GM12864 (cell line): Measurements from ENCODE around the gene SORBS1.

Experiments
- DNase-seq: peaks from one replicate; pipeline ENCODE4 v3.0.0-alpha.2; 2011; ENCODE audit warnings: low read depth
- H3K4me3 ChIP-seq: 2 replicates; pipeline ENCODE4 v1.5.1; 2011; ENCODE audit warnings: mild to moderate bottlenecking, low read depth, low read length, control low read depth
- TF ChIP-seq, protein P1 (sequence below): IDR thresholded peaks from 2 replicates; pipeline ENCODE4 v1.5.1; 2011; ENCODE audit warnings: low read depth, mild to moderate bottlenecking, moderate library complexity, low read length, control low read depth, inconsistent platforms; ENCODE audit errors: missing control alignments

The SORBS1 gene

DNA sequence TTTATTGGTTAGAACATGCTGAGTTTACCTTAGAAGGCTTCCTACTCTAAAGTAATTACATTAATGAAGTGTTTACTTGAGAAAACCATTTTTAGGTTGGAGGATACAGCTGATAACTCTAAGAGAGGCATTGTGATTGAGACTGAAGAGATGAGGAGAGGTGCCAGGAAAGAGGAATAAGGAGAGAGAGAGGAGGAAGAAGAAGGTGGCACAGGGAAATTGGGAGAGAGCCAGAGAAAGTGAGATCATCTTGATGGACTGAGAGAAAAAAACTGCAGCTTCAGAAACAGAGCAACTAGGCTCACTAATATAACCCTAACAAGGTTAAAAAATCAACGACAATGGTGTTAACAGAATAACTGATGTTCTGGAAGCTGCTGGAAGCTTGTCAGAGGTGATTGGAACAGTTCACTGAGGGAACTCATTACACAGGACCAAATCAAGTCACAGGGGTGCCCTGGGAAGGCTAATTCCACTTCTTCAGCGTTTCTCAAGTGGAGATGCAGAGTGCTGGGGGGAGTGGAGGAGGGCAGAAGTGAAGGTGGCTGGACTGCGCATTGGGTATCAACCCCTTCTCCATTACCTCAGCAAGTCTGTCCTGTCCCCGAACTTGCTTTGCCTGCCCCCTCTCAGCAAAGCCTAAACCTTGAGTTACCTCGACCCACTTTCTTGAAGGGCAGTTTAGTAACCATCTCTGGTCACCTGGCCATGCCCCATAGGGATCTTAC is 6.9 kb upstream of the SORBS1 start:
- TF ChIP-seq, protein P1, sequence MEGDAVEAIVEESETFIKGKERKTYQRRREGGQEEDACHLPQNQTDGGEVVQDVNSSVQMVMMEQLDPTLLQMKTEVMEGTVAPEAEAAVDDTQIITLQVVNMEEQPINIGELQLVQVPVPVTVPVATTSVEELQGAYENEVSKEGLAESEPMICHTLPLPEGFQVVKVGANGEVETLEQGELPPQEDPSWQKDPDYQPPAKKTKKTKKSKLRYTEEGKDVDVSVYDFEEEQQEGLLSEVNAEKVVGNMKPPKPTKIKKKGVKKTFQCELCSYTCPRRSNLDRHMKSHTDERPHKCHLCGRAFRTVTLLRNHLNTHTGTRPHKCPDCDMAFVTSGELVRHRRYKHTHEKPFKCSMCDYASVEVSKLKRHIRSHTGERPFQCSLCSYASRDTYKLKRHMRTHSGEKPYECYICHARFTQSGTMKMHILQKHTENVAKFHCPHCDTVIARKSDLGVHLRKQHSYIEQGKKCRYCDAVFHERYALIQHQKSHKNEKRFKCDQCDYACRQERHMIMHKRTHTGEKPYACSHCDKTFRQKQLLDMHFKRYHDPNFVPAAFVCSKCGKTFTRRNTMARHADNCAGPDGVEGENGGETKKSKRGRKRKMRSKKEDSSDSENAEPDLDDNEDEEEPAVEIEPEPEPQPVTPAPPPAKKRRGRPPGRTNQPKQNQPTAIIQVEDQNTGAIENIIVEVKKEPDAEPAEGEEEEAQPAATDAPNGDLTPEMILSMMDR = no peak
- H3K4me3 ChIP-seq = no peak overlapping the region
- DNase-seq = no peak

DNA sequence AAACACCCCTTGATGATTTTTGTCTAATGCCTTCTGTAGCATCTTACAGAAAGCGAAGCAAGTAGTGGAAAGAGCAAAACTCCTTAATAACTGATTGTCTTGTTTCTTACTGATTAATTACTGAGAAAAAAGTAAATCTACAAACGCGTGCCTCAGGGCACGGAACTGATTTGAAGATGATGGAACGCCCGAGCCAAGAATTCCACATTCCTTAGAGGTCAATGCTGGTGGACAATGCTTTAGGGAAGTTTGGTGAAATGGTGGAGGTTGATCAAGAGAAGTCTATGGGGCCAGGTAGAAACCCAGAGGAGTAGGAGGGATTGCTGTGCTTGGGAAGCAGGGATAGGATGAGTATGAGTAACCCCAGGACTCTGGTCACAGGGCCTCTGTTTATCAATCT is 5.0 kb upstream of the SORBS1 start:
- no peak overlapping the region for H3K4me3 ChIP-seq
- TF ChIP-seq, protein P1 = no peak
- no peak for DNase-seq

DNA sequence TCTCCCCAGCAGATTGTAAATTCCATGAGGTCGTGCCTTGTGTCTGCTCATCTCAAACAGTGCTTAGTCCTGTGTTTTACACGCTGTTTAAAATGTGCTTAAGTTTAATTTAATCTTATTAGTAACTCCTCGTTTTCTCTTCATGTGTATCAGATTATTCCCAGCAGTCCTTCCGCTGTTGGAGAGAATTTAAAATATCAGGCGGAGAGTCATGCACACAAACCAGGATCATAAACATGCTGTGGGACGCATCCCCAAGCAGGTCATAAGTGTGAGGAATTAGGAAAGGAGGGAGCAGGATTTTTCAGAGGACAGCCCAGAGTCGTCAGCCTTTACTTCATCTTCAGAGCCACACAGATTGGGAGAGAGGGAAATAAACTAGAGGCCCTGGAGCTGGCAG is 4.2 kb upstream of the SORBS1 start:
- TF ChIP-seq, protein P1 = no peak
- no peak overlapping the region for H3K4me3 ChIP-seq
- DNase-seq = no peak

DNA sequence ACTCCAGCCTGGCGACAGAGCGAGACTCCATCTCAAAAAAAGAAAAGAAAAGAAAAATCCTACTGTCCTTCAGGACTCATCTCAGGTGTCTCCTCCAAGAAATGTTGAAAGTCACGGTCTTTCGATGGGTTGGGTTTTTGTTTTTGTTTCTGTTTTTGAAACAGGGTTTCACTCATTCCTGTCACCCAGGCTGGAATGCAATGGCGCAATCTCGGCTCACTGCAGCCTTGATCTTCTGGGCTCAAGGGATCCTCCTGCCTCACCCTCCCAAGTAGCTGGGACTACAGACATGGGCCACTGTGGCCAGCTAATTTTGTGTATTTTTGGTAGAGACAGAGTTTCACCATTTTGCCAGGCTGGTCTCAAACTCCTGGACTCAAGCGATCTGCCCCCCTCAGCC is 3.1 kb upstream of the SORBS1 start:
- DNase-seq = no peak
- H3K4me3 ChIP-seq = no peak overlapping the region
- TF ChIP-seq, protein P1 = no peak

DNA sequence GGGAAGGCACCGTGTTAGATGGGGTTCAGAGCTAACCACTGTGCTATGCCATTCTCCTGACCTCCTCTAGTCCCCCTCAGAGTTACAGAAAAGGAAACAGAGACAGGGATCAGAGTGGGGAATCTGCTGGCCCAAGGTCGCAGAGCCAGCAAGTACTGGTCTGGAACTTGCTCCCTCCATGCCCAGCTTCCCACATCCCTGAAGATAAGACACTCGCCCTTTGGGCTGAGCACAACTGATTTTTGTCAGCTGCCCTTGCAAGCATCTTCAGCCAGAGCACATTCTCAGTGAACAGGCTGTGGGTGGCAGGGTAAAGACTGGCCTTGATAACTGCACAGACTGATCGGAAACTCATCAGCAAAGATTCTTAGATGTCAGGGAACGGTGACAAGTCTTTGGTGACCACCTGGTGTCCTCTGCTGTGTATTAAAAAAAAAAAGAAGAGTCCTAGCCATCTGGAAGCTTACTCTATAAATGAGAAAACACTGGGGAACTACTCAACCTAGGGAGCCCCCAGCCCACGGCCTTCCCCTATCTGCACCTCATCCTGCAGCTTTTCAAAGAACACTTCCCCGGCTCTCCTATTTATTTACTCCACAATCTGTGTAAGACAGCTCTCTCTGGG is 1.3 kb upstream of the SORBS1 start:
- no peak for DNase-seq
- TF ChIP-seq, protein P1 = no peak
- no peak overlapping the region for H3K4me3 ChIP-seq

DNA sequence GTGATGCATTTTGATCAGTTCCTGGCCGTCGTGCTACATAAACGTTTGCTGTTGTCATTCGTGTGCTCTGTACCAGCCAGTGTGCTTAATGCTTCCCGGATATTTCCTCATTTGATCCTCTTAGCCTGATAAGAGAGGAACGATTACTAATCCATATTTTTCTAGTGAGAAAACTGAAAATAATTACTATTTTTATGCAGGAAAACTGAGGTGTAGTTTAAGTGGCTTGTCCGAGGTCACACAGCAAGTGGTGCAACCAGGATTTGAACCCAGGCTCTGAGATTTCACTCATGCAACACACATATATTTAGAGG is 650 bp upstream of the SORBS1 start:
- DNase-seq = no peak
- peak overlapping the region; percentile 52 for H3K4me3 ChIP-seq
- TF ChIP-seq, protein P1 = no peak
